ENCODE results near the gene BICRAL. TPM values are rescaled to one million over a fixed set of nuclear protein-coding genes. Genes with fewer than 3 reads are reported as not detected.
"Not testable (repeated sequence)": the region's sequence is repeated elsewhere in the genome, so short reads cannot be mapped to it uniquely, and the experiment has no call there.

The BICRAL gene
- total RNA-seq, 2 donors from 2014 or later, result 11.6 to 14.9 TPM

- Histone ChIP-seq H3K4me1 (ENCODE audit: control insufficient read depth, insufficient read depth, low read length) (no peaks in the 10 kb centered on the region), H3K27me3 (ENCODE audit: control insufficient read depth, insufficient read depth, low read length, poor library complexity, severe bottlenecking) (no peaks in the 10 kb centered on the region), H3K9me3 (ENCODE audit: control insufficient read depth, low read length) (no peaks in the 10 kb centered on the region), H3K4me3 (ENCODE audit: low read length) (no peak overlapping the region), H3K36me3 (ENCODE audit: control insufficient read depth, insufficient read depth, low read length) (peaks cover 4% of the 10 kb centered on the region), H3K27ac (ENCODE audit: low read depth, low read length) (no peak overlapping the region), H3K9ac (ENCODE audit: extremely low read depth, low read length, poor library complexity, severe bottlenecking) (no peak overlapping the region)
- H3K27ac Mint-ChIP-seq, result no peak overlapping the region
- H3K27me3 Mint-ChIP-seq (ENCODE audit: insufficient read depth), result no peaks in the 10 kb centered on the region
- DNase-seq, result no peak
- no peak overlapping the region for H3K4me3 Mint-ChIP-seq
- H3K36me3 Mint-ChIP-seq (ENCODE audit: low read depth), result peaks cover 6% of the 10 kb centered on the region
- WGBS, 2 experiments (ENCODE audit: insufficient coverage in 1 of 2, insufficient read length in 1 of 2), result 94 to 100% methylated on average over 1 to 2 of the region's 2 CpGs
- no peaks in the 10 kb centered on the region for H3K4me1 Mint-ChIP-seq
- no peak for TF ChIP-seq CTCF (conservative IDR thresholded peaks at IDR 0.05)
- H3K9me3 Mint-ChIP-seq, result no peaks in the 10 kb centered on the region
Observed at GRCh38 chr6:42813074-42813645, 31.3 kb downstream of the BICRAL start.

- peaks cover 4% of the 10 kb centered on the region for H3K36me3 ChIP-seq (ENCODE audit: control insufficient read depth, insufficient read depth, low read length)
- Mint-ChIP-seq H3K4me1 (no peaks in the 10 kb centered on the region), H3K27ac (no peak overlapping the region), H3K4me3 (no peak overlapping the region), H3K27me3 (ENCODE audit: insufficient read depth) (no peaks in the 10 kb centered on the region), H3K36me3 (ENCODE audit: low read depth) (peaks cover 6% of the 10 kb centered on the region), H3K9me3 (no peaks in the 10 kb centered on the region)
- no peaks in the 10 kb centered on the region for H3K27me3 ChIP-seq (ENCODE audit: control insufficient read depth, insufficient read depth, low read length, poor library complexity, severe bottlenecking)
- DNase-seq, result no peak
- no peak overlapping the region for H3K9ac ChIP-seq (ENCODE audit: extremely low read depth, low read length, poor library complexity, severe bottlenecking)
- no peaks in the 10 kb centered on the region for H3K4me1 ChIP-seq (ENCODE audit: control insufficient read depth, insufficient read depth, low read length)
- H3K27ac ChIP-seq (ENCODE audit: low read depth, low read length), result no peak overlapping the region
- no peak overlapping the region for H3K4me3 ChIP-seq (ENCODE audit: low read length)
- 96% methylated on average over 5 of the region's 5 CpGs; no CpG with 5 or more reads in 1 of the 2 experiments for WGBS, 2 experiments (ENCODE audit: insufficient coverage in 1 of 2, insufficient read length in 1 of 2)
- H3K9me3 ChIP-seq (ENCODE audit: control insufficient read depth, low read length), result no peaks in the 10 kb centered on the region
- TF ChIP-seq CTCF (conservative IDR thresholded peaks at IDR 0.05), result no peak
Observed at GRCh38 chr6:42813906-42814444, 32.1 kb downstream of the BICRAL start.

DNA sequence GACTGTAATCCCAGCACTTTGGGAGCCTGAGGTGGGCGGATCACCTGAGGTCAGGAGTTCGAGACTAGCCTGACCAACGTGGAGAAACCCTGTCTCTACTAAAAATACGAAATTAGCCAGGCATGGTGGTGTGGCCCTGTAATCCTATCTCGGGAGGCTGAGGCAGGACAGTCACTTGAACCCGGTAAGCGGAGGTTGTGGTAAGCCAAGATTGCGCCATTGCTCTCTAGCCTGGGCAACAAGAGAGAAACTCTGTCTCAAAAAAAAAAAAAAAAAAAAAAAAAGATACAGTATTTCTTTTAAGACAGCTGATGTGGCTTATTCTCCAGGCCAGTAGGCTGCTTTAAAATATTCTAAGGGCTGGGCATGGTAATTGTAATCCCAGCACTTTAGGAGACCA is 33.9 kb downstream of the BICRAL start:
- not testable (repeated sequence) for H3K27me3 ChIP-seq (ENCODE audit: control insufficient read depth, insufficient read depth, low read length, poor library complexity, severe bottlenecking); H3K4me1 ChIP-seq (ENCODE audit: control insufficient read depth, insufficient read depth, low read length); H3K27me3 Mint-ChIP-seq (ENCODE audit: insufficient read depth); DNase-seq; H3K4me3 Mint-ChIP-seq; H3K9ac ChIP-seq (ENCODE audit: extremely low read depth, low read length, poor library complexity, severe bottlenecking); H3K36me3 ChIP-seq (ENCODE audit: control insufficient read depth, insufficient read depth, low read length); H3K9me3 Mint-ChIP-seq; H3K9me3 ChIP-seq (ENCODE audit: control insufficient read depth, low read length); H3K27ac Mint-ChIP-seq; H3K4me3 ChIP-seq (ENCODE audit: low read length); H3K27ac ChIP-seq (ENCODE audit: low read depth, low read length); H3K36me3 Mint-ChIP-seq (ENCODE audit: low read depth)
- H3K4me1 Mint-ChIP-seq, result peaks cover 13% of the 10 kb centered on the region
- WGBS, 2 experiments (ENCODE audit: insufficient coverage in 1 of 2, insufficient read length in 1 of 2), result 93 to 97% methylated on average over 7 to 8 of the region's 8 CpGs

- Histone ChIP-seq H3K4me1 (ENCODE audit: control insufficient read depth, insufficient read depth, low read length) (no peaks in the 10 kb centered on the region), H3K27ac (ENCODE audit: low read depth, low read length) (no peak overlapping the region), H3K4me3 (ENCODE audit: low read length) (no peak overlapping the region), H3K36me3 (ENCODE audit: control insufficient read depth, insufficient read depth, low read length) (peaks cover 3% of the 10 kb centered on the region), H3K27me3 (ENCODE audit: control insufficient read depth, insufficient read depth, low read length, poor library complexity, severe bottlenecking) (no peaks in the 10 kb centered on the region), H3K9ac (ENCODE audit: extremely low read depth, low read length, poor library complexity, severe bottlenecking) (no peak overlapping the region), H3K9me3 (ENCODE audit: control insufficient read depth, low read length) (no peaks in the 10 kb centered on the region)
- no peak for DNase-seq
- Mint-ChIP-seq H3K27me3 (ENCODE audit: insufficient read depth) (no peaks in the 10 kb centered on the region), H3K9me3 (no peaks in the 10 kb centered on the region), H3K4me1 (peaks cover 18% of the 10 kb centered on the region), H3K36me3 (ENCODE audit: low read depth) (peaks cover 6% of the 10 kb centered on the region), H3K4me3 (no peak overlapping the region), H3K27ac (no peak overlapping the region)
- TF ChIP-seq CTCF (conservative IDR thresholded peaks at IDR 0.05), result no peak
Observed at GRCh38 chr6:42817907-42818306, 36.1 kb downstream of the BICRAL start.

All from endodermal cell (in vitro differentiated cells).